ENCODE measurements around the gene ENDOG. TPM values are rescaled to one million over a fixed set of nuclear protein-coding genes. Genes with fewer than 3 reads are reported as not detected.
"Not testable (repeated sequence)": the region's sequence is repeated elsewhere in the genome, so short reads cannot be mapped to it uniquely, and the experiment has no call there.

ENDOG gene
- polyA plus RNA-seq, 2 donors, result 21.0 to 26.2 TPM

DNA sequence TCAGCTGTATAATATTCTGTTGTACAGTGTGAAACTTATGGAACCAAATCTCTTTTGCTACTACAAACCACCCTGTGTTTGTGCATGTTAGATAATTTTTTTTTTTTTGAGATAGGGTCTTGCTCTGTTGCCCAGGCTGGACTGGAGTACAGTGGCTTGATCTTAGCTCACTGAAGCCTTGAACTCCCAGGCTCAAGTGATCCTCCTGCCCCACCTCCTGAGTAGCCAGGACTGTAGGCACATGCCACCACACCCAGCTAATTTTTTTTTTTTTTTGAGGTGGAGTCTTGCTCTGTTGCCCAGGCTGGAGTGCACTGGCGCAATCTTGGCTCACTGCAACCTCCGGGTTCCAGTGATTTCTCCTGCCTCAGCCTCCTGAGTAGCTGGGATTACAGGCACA lies 23.3 kb upstream of the ENDOG start:
- not testable (repeated sequence) for H3K4me3 ChIP-seq (ENCODE audit: low read depth in 1 of 2, low read length in 2 of 2); H3K9me3 ChIP-seq (ENCODE audit: control insufficient read depth in 2 of 2, insufficient read depth in 1 of 2, low read depth in 1 of 2, low read length in 1 of 2); H3K27me3 ChIP-seq (ENCODE audit: control insufficient read depth in 1 of 2, insufficient read depth in 2 of 2, low read length in 2 of 2); H3K27ac ChIP-seq (ENCODE audit: low read depth in 2 of 2, low read length in 1 of 2); H3K4me1 ChIP-seq (ENCODE audit: control insufficient read depth in 2 of 2, insufficient read depth in 2 of 2, low read length in 1 of 2)
- peaks cover 33 to 54% of the 10 kb centered on the region in 2 donors for H3K36me3 ChIP-seq (ENCODE audit: control insufficient read depth in 2 of 2, insufficient read depth in 2 of 2, low read length in 1 of 2)
- WGBS, 2 donors, result 39 to 44% methylated on average over 2 of the region's 2 CpGs

DNA sequence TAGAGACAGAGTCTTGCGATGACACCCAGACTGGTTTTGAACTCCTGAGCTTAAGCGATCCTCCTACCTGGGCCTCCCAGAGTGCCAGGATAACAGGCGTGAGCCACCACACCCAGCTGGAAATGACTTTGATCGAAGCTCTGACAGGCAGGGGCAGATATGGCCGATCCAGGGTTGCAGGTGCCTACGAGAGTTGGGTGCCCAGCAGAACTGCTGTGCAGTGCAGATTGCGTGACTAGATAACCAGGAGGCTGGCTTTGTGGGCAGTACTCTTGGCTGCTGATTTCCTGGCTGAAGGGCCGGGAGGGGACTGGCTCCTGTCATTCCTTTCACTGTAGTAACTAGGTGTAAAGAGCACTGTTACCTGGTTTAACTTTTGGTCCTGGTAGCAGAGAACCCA lies 19.4 kb upstream of the ENDOG start:
- Histone ChIP-seq H3K4me1 (ENCODE audit: control insufficient read depth in 2 of 2, insufficient read depth in 2 of 2, low read length in 1 of 2) (no peaks in the 10 kb centered on the region), H3K4me3 (ENCODE audit: low read depth in 1 of 2, low read length in 2 of 2) (no peak overlapping the region), H3K27me3 (ENCODE audit: control insufficient read depth in 1 of 2, insufficient read depth in 2 of 2, low read length in 2 of 2) (no peaks in the 10 kb centered on the region), H3K27ac (ENCODE audit: low read depth in 2 of 2, low read length in 1 of 2) (no peak overlapping the region), H3K9me3 (ENCODE audit: control insufficient read depth in 2 of 2, insufficient read depth in 1 of 2, low read depth in 1 of 2, low read length in 1 of 2) (no peaks in the 10 kb centered on the region), H3K36me3 (ENCODE audit: control insufficient read depth in 2 of 2, insufficient read depth in 2 of 2, low read length in 1 of 2) (peaks cover 24 to 40% of the 10 kb centered on the region in 2 donors)
- WGBS, 2 donors, result 90 to 91% methylated on average over 8 of the region's 8 CpGs

DNA sequence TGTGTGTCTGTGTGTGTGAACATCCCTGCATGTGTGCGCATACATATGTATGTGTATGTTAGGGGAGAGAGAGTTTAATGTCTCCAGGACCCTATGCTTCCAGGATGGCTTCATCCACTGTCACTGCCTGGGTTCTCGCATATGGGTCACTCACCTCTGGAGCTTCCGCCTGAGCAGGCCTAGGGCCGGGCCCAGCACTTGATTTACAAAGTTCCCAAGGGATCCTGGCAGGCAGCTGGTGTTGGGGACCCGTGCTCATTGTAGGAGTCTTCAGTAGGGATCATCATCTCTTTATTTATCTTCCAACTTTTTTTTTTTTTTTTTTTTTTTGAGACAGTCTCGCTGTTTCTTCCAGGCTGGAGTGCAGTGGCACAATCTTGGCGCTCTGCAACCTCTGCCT lies 18.2 kb upstream of the ENDOG start:
- peaks cover 16 to 40% of the 10 kb centered on the region in 2 donors for H3K36me3 ChIP-seq (ENCODE audit: control insufficient read depth in 2 of 2, insufficient read depth in 2 of 2, low read length in 1 of 2)
- 92 to 95% methylated on average over 7 of the region's 7 CpGs for WGBS, 2 donors
- no peak overlapping the region for H3K27ac ChIP-seq (ENCODE audit: low read depth in 2 of 2, low read length in 1 of 2)
- H3K27me3 ChIP-seq (ENCODE audit: control insufficient read depth in 1 of 2, insufficient read depth in 2 of 2, low read length in 2 of 2), result no peaks in the 10 kb centered on the region
- H3K9me3 ChIP-seq (ENCODE audit: control insufficient read depth in 2 of 2, insufficient read depth in 1 of 2, low read depth in 1 of 2, low read length in 1 of 2), result no peaks in the 10 kb centered on the region
- H3K4me1 ChIP-seq (ENCODE audit: control insufficient read depth in 2 of 2, insufficient read depth in 2 of 2, low read length in 1 of 2), result no peaks in the 10 kb centered on the region
- no peak overlapping the region for H3K4me3 ChIP-seq (ENCODE audit: low read depth in 1 of 2, low read length in 2 of 2)

DNA sequence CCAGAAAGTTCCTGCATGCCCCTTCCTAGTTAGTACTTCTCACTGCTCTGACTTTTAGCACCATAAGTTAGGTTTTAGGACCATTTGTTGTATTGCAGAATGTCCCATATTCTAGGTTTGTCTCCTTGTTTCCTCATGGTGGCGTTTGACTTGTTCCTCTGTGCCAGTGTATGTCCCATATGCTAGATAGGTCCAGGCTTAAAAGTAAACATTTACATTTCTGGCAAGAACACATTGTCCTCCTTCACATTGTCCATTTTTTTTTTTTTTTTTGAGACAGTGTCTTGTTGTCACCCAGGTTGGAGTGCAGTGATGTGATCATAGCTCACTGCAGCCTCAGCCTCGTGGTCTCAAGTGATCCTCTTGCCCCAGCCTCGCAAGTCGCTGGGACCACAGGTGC lies 15.8 kb upstream of the ENDOG start:
- Histone ChIP-seq H3K4me3 (ENCODE audit: low read depth in 1 of 2, low read length in 2 of 2) (no peak overlapping the region), H3K27ac (ENCODE audit: low read depth in 2 of 2, low read length in 1 of 2) (no peak overlapping the region)
- WGBS, 2 donors, result 93 to 94% methylated on average over 4 of the region's 4 CpGs

DNA sequence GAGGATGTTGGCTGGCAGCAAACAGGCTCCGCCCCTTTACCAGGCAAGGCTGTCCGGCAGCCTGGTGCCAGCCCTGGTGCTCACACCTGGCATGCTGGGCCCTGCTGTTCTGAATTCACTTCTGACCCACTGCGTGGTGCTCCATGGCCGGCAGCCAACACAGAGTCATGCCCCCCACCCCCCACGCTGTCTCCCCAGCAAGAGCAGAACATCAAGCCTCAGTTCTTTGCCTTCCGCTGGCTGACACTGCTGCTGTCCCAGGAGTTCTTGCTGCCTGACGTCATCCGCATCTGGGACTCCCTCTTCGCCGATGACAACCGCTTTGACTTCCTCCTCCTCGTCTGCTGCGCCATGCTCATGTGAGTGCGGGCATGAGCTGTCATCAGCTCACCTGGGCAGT lies 12.6 kb upstream of the ENDOG start:
- Histone ChIP-seq H3K27ac (ENCODE audit: low read depth in 2 of 2, low read length in 1 of 2) (no peak overlapping the region), H3K9me3 (ENCODE audit: control insufficient read depth in 2 of 2, insufficient read depth in 1 of 2, low read depth in 1 of 2, low read length in 1 of 2) (no peaks in the 10 kb centered on the region), H3K27me3 (ENCODE audit: control insufficient read depth in 1 of 2, insufficient read depth in 2 of 2, low read length in 2 of 2) (no peaks in the 10 kb centered on the region), H3K4me1 (ENCODE audit: control insufficient read depth in 2 of 2, insufficient read depth in 2 of 2, low read length in 1 of 2) (no peaks in the 10 kb centered on the region), H3K4me3 (ENCODE audit: low read depth in 1 of 2, low read length in 2 of 2) (no peak overlapping the region), H3K36me3 (ENCODE audit: control insufficient read depth in 2 of 2, insufficient read depth in 2 of 2, low read length in 1 of 2) (peaks cover 6 to 49% of the 10 kb centered on the region in 2 donors)
- WGBS, 2 donors, result 91% methylated on average over 14 of the region's 14 CpGs

More for the DNA sequence above, 15.8 kb upstream of the ENDOG start:
- H3K36me3 ChIP-seq (ENCODE audit: control insufficient read depth in 2 of 2, insufficient read depth in 2 of 2, low read length in 1 of 2), result peaks cover 16 to 48% of the 10 kb centered on the region in 2 donors
- no peaks in the 10 kb centered on the region for H3K9me3 ChIP-seq (ENCODE audit: control insufficient read depth in 2 of 2, insufficient read depth in 1 of 2, low read depth in 1 of 2, low read length in 1 of 2)
- no peaks in the 10 kb centered on the region for H3K4me1 ChIP-seq (ENCODE audit: control insufficient read depth in 2 of 2, insufficient read depth in 2 of 2, low read length in 1 of 2)
- no peaks in the 10 kb centered on the region for H3K27me3 ChIP-seq (ENCODE audit: control insufficient read depth in 1 of 2, insufficient read depth in 2 of 2, low read length in 2 of 2)

DNA sequence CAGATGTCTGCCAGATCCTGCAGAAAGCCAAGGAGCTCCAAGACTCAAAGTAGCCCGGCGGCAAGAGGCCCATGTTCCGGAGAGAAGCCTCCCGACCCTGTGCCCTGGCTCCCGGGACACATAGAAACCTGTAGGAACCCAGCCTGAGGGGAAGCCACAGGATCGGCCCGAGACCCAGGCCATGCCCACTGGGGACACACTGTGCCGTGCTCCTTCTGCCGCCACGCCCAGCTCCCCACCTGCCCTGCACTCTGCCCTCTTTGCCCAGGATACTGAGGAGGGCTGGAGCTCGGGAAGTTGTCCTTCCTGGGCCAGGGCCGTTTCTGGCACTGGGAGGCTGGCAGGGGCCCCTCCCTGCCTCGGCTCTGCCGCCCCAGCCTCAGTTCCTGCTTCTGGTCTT lies 10.5 kb upstream of the ENDOG start:
- Histone ChIP-seq H3K9me3 (ENCODE audit: control insufficient read depth in 2 of 2, insufficient read depth in 1 of 2, low read depth in 1 of 2, low read length in 1 of 2) (no peaks in the 10 kb centered on the region), H3K27ac (ENCODE audit: low read depth in 2 of 2, low read length in 1 of 2) (no peak overlapping the region), H3K4me3 (ENCODE audit: low read depth in 1 of 2, low read length in 2 of 2) (no peak overlapping the region), H3K36me3 (ENCODE audit: control insufficient read depth in 2 of 2, insufficient read depth in 2 of 2, low read length in 1 of 2) (peaks cover under 1 to 39% of the 10 kb centered on the region in 2 donors), H3K27me3 (ENCODE audit: control insufficient read depth in 1 of 2, insufficient read depth in 2 of 2, low read length in 2 of 2) (no peaks in the 10 kb centered on the region), H3K4me1 (ENCODE audit: control insufficient read depth in 2 of 2, insufficient read depth in 2 of 2, low read length in 1 of 2) (no peaks in the 10 kb centered on the region)
- WGBS, 2 donors, result 80% methylated on average over 14 of the region's 14 CpGs

DNA sequence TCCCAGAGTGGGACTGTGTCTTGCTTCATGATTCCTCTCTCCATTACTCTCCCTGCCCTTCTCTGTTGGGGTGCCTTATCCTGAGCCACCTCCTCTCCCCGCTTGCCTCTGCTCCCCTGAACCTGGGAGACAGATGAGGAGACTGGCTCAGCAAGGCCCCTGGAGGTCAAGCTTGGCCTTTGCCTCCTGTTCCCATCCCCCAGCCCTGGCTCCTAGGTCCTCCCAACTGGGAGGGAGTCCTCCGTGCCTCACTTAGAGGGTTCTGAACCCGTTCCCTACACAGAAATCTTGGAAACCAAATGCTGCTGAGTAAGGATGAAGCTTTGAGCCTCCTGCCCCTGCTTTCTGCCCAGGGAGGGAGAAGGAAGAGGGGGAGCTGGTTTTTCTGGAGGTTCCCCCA lies 9.8 kb upstream of the ENDOG start:
- Histone ChIP-seq H3K4me1 (ENCODE audit: control insufficient read depth in 2 of 2, insufficient read depth in 2 of 2, low read length in 1 of 2) (no peaks in the 10 kb centered on the region), H3K4me3 (ENCODE audit: low read depth in 1 of 2, low read length in 2 of 2) (no peak overlapping the region), H3K27me3 (ENCODE audit: control insufficient read depth in 1 of 2, insufficient read depth in 2 of 2, low read length in 2 of 2) (no peaks in the 10 kb centered on the region), H3K27ac (ENCODE audit: low read depth in 2 of 2, low read length in 1 of 2) (no peak overlapping the region), H3K36me3 (ENCODE audit: control insufficient read depth in 2 of 2, insufficient read depth in 2 of 2, low read length in 1 of 2) (peaks cover 0 to 34% of the 10 kb centered on the region in 2 donors), H3K9me3 (ENCODE audit: control insufficient read depth in 2 of 2, insufficient read depth in 1 of 2, low read depth in 1 of 2, low read length in 1 of 2) (no peaks in the 10 kb centered on the region)
- WGBS, 2 donors, result 88 to 93% methylated on average over 3 of the region's 3 CpGs

DNA sequence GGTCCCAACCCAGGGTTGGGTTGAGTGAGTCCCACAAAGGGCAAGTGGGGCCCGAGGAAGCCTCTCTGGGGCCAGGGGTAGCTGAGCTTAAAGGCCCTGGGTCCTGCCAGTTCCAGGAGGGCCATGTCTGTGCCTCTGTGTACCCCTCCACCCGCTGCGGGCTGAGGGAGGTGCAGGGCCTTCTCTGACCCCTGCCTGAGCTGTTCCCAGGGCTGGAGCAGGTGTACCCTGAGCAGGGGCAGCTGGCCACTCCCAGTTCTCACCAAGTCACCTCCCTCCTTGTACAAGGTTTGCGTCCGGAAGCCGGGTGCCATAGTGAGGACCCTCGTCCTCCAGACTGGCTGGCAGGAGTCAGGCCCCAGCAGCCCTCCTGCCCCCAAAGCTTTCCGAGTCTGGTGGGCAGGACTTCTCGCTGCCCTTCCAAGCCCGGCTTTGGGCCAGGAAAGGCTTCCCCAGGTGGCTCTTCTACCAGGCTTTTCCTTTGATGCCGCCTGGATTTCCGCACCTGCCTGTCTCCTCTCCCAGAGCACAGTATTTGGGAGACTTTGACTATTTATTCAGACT lies 9.2 kb upstream of the ENDOG start:
- no peaks in the 10 kb centered on the region for H3K9me3 ChIP-seq (ENCODE audit: control insufficient read depth in 2 of 2, insufficient read depth in 1 of 2, low read depth in 1 of 2, low read length in 1 of 2)
- WGBS, 2 donors, result 93 to 96% methylated on average over 11 to 12 of the region's 12 CpGs
- H3K27ac ChIP-seq (ENCODE audit: low read depth in 2 of 2, low read length in 1 of 2), result no peak overlapping the region
- no peaks in the 10 kb centered on the region for H3K4me1 ChIP-seq (ENCODE audit: control insufficient read depth in 2 of 2, insufficient read depth in 2 of 2, low read length in 1 of 2)
- H3K36me3 ChIP-seq (ENCODE audit: control insufficient read depth in 2 of 2, insufficient read depth in 2 of 2, low read length in 1 of 2), result peaks cover 0 to 28% of the 10 kb centered on the region in 2 donors
- H3K27me3 ChIP-seq (ENCODE audit: control insufficient read depth in 1 of 2, insufficient read depth in 2 of 2, low read length in 2 of 2), result no peaks in the 10 kb centered on the region
- H3K4me3 ChIP-seq (ENCODE audit: low read depth in 1 of 2, low read length in 2 of 2), result no peak overlapping the region

DNA sequence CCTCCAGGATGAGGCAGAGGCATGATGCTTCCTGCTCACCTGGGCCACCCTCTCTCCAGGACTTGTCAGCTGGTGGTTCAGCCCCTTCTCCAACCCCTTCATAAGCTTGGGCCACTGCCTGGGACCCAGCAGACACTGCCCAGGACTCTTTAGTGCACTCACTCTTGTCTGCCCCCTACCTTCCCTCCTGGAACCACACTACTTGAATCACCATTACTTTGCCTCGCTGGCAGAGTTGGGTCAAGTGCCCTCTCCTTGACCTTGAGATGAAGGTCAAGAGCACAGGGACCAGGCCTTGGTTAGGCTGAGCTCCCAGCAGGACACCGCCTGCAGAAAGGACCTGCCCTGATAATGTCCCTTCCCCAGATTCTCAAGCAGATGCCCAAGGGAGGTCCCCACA lies 8.5 kb upstream of the ENDOG start:
- H3K9me3 ChIP-seq (ENCODE audit: control insufficient read depth in 2 of 2, insufficient read depth in 1 of 2, low read depth in 1 of 2, low read length in 1 of 2), result no peaks in the 10 kb centered on the region
- no peaks in the 10 kb centered on the region for H3K27me3 ChIP-seq (ENCODE audit: control insufficient read depth in 1 of 2, insufficient read depth in 2 of 2, low read length in 2 of 2)
- 70 to 79% methylated on average over 2 of the region's 2 CpGs for WGBS, 2 donors
- no peak overlapping the region for H3K4me3 ChIP-seq (ENCODE audit: low read depth in 1 of 2, low read length in 2 of 2)
- peaks cover 0 to 28% of the 10 kb centered on the region in 2 donors for H3K36me3 ChIP-seq (ENCODE audit: control insufficient read depth in 2 of 2, insufficient read depth in 2 of 2, low read length in 1 of 2)
- no peaks in the 10 kb centered on the region for H3K4me1 ChIP-seq (ENCODE audit: control insufficient read depth in 2 of 2, insufficient read depth in 2 of 2, low read length in 1 of 2)
- H3K27ac ChIP-seq (ENCODE audit: low read depth in 2 of 2, low read length in 1 of 2), result no peak overlapping the region

DNA sequence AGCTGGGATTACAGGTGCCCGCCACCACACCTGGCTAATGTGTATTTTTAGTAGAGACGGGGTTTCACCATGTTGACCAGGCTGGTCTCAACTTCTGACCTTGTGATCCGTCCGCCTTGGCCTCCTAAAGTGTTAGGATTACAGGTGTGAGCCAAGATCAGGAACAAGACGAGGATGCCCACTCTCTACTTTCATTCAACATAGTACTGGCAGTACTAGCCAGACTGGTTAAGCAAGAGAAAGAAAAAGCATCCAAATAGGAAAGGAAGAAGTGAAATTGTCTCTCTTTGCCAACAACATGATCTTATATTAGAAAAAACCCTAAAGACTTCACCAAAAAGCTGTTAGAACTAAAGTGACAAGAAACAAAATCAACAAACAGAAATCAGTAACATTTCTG lies 7.4 kb upstream of the ENDOG start:
- Histone ChIP-seq H3K27ac (ENCODE audit: low read depth in 2 of 2, low read length in 1 of 2) (no peak overlapping the region), H3K36me3 (ENCODE audit: control insufficient read depth in 2 of 2, insufficient read depth in 2 of 2, low read length in 1 of 2) (peaks cover 0 to 24% of the 10 kb centered on the region in 2 donors), H3K4me1 (ENCODE audit: control insufficient read depth in 2 of 2, insufficient read depth in 2 of 2, low read length in 1 of 2) (no peaks in the 10 kb centered on the region), H3K4me3 (ENCODE audit: low read depth in 1 of 2, low read length in 2 of 2) (no peak overlapping the region), H3K27me3 (ENCODE audit: control insufficient read depth in 1 of 2, insufficient read depth in 2 of 2, low read length in 2 of 2) (no peaks in the 10 kb centered on the region), H3K9me3 (ENCODE audit: control insufficient read depth in 2 of 2, insufficient read depth in 1 of 2, low read depth in 1 of 2, low read length in 1 of 2) (no peaks in the 10 kb centered on the region)
- WGBS, 2 donors, result 60 to 67% methylated on average over 5 of the region's 5 CpGs

All from esophagus (tissue), 2 donors.